ENCODE measurements around the gene SERPINE2. TPM values are rescaled to one million over a fixed set of nuclear protein-coding genes. Genes with fewer than 3 reads are reported as not detected.

SERPINE2 gene
- total and polyA plus RNA-seq, 8 donors: 21.7 to 107 (median 81.8) TPM

GRCh38 chr2:224073676-224074075 is 34.6 kb upstream of the SERPINE2 start:
- ATAC-seq: no peak
- Histone ChIP-seq H3K9me3 (no peaks in the 10 kb centered on the region), H3K36me3 (no peaks in the 10 kb centered on the region), H3K4me3 (no peak overlapping the region), H3K27me3 (no peaks in the 10 kb centered on the region), H3K4me1 (no peaks in the 10 kb centered on the region), H3K27ac (no peak overlapping the region)
- intact Hi-C loops (cut with DNase I): no loop called here
- DNase-seq: no peak
- no peak for TF ChIP-seq CTCF (IDR thresholded peaks at IDR 0.05)

- DNase-seq (peak in 2 of 4 donors; percentile 14 to 23), ATAC-seq (peak; percentile 49)
- Histone ChIP-seq H3K4me1 (no peaks in the 10 kb centered on the region), H3K9me3 (no peaks in the 10 kb centered on the region), H3K27ac (no peak overlapping the region), H3K36me3 (no peaks in the 10 kb centered on the region), H3K4me3 (no peak overlapping the region), H3K27me3 (no peaks in the 10 kb centered on the region)
- no peak for TF ChIP-seq CTCF (IDR thresholded peaks at IDR 0.05)
- intact Hi-C loops (cut with DNase I): no loop called here
Observed at GRCh38 chr2:224072541-224073188, 33.6 kb upstream of the SERPINE2 start.

GRCh38 chr2:224069172-224069571 is 30.1 kb upstream of the SERPINE2 start:
- no peak overlapping the region for H3K4me3 ChIP-seq
- no peaks in the 10 kb centered on the region for H3K27me3 ChIP-seq
- DNase-seq (no peak), ATAC-seq (no peak)
- no peaks in the 10 kb centered on the region for H3K36me3 ChIP-seq
- intact Hi-C loops (cut with DNase I): no loop called here
- TF ChIP-seq CTCF (IDR thresholded peaks at IDR 0.05): no peak
- H3K9me3 ChIP-seq: no peaks in the 10 kb centered on the region
- H3K27ac ChIP-seq: no peak overlapping the region
- no peaks in the 10 kb centered on the region for H3K4me1 ChIP-seq

GRCh38 chr2:224063298-224063648 is 24.2 kb upstream of the SERPINE2 start:
- ATAC-seq: no peak
- Histone ChIP-seq H3K4me1 (no peaks in the 10 kb centered on the region), H3K27me3 (no peaks in the 10 kb centered on the region), H3K27ac (no peak overlapping the region), H3K36me3 (no peaks in the 10 kb centered on the region), H3K4me3 (no peak overlapping the region), H3K9me3 (no peaks in the 10 kb centered on the region)
- TF ChIP-seq CTCF (IDR thresholded peaks at IDR 0.05): no peak
- intact Hi-C loops (cut with DNase I): no loop called here
- no peak for DNase-seq

GRCh38 chr2:224062481-224063297 is 23.6 kb upstream of the SERPINE2 start:
- Histone ChIP-seq H3K27me3 (no peaks in the 10 kb centered on the region), H3K36me3 (no peaks in the 10 kb centered on the region), H3K9me3 (no peaks in the 10 kb centered on the region), H3K4me3 (no peak overlapping the region), H3K27ac (no peak overlapping the region), H3K4me1 (no peaks in the 10 kb centered on the region)
- no peak for ATAC-seq
- no peak for DNase-seq
- intact Hi-C loops (cut with DNase I): no loop called here
- TF ChIP-seq CTCF (IDR thresholded peaks at IDR 0.05): no peak
